Activated CD8-positive, alpha-beta memory T cell treated with anti-CD3 and anti-CD28 coated beads, Interleukin-2, amount 50 U/mL, for 24 hours (primary cell): ENCODE results near the gene NRG2.

Source experiments
- DNase-seq: peaks from one replicate; pipeline ENCODE4 v3.0.0-alpha.2; 2020; ENCODE audit errors: extremely low read depth

The NRG2 gene

DNA sequence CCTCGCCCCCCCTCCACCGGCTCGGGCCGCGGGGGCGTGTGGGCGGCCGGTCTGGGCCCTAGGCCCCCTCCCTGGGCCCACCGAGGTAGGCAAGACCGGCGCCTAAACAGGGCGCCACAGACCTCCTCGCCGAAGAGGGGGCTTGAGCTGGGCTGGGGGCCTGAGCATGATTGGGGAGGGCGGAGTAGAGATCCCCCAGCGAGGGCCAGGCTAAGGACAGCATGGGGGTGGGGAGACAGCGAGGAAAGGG, 138.6 kb downstream of the NRG2 start:
- no peak for DNase-seq

DNA sequence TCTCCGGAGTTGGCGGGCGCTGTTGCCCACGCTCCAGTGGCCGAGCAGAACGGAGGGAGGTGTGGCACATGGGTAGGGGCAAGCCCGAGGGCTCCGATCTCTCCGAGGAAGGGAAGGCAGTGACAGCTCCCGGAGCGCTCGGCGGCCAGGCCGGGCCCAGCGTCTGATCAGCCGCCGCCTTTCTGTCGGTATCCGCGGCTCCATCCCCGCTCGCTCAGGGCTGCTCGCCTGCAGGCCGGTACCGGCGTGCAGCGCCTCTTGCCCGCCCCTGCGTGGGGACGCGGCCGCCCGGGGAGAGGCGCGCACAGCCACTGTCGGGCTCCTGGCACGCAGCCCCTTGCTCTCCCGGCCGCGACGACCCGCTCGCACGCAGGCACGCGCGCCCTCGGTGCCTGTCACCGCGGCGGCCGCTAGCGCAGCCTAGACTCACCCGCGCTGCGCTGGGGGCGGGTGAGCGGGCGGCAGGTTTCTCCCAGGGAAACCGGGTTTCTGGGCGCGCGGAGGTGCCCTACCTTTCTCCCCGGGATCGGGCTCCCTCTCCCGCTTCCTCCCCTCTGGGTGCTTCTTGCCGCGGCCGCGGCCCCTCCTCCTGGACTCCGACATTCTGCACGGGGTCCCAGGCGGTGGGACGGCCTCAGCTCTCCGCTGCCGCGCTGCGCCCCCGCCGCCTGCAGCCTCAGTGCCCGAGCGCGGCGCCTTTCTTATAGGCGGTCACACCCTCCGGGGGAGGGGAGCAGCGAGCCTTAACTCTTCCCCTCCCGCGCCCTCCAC, 139.1 kb downstream of the NRG2 start:
- DNase-seq = no peak

DNA sequence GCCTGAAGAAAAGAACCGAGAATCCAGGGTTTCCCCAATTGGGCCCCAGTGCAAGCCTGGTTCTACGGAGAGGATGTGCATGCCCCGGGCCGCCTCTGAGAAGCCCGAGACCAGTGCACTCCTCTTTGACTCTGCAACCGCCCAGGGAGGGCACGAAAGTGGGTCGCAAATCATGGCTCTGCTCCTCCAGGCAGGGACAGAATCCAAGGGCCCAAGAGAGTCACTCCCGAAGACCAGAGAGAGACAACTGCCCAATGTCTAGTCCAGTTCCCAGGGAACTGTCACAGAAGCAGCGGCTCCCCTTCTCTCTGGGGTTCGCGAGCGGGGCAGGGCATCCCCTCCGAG, 139.7 kb downstream of the NRG2 start:
- DNase-seq = no peak

DNA sequence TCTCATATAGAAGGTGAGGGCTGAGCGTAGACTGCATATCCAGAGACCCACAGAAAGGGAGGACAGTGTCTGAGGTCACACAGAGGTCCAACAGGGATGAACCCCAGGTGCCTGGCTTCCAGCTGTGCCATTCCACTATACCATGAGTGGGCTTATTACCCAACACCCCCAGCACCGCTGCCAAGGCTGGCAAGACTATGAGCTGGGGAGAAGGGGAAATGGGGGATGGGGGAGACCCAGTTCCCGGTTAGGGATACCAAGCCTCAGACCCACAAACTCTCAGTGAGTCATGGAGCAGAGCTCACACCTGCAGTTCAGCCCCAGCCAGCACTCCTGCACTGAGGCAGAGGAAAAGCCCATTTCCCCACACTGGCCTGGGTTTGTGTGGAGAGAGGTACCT, 141.1 kb downstream of the NRG2 start:
- no peak for DNase-seq

DNA sequence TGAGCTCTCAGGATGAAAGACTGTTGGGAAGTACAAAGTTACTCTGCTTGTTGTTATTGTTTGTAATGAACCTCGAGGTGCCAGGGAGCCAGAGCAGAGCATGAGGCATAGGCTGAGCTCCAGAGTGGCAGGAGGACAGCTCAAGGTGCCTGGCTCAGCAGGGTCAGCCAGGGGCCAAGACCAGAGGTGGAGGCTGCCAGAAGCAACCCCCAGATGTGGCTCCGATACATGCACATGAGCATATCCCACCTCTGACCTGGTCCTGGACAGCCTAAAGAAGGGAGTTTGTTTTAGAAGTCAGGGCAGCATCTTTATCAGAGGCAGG, 141.9 kb downstream of the NRG2 start:
- DNase-seq = no peak

DNA sequence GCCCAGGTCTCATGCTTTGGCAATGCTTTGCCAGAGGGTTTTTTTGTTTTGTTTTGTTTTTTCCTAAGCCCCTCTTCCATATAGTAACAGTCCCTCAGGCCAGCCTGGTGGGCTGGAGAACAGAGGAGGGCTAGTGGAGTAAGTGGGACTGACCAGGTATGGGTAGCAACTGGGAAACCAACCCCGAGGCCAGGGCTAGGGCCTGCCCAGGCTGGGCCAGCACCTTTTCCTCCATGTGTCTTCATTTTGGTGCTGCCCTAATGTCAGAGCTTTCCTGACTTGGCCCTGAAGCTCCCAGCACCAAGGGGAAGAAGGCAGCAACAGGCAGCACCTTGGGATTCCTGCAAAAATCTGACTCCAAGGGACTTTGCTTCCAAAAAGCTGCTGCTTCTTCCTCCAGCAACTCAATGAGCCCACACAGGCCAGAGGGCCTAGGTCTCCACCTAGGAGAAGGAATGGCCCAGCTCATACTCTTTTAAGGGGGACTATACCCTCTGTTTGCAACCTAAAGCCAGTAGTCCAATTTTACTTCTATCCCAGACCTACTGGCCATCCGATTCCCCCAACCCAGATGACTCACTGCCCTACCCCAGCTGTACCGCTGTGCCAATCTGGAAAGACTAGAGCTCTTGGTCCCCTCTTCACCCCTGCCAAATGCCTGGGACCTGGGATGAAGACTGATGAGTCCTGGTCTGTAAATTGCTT, 142.4 kb downstream of the NRG2 start:
- DNase-seq = no peak

DNA sequence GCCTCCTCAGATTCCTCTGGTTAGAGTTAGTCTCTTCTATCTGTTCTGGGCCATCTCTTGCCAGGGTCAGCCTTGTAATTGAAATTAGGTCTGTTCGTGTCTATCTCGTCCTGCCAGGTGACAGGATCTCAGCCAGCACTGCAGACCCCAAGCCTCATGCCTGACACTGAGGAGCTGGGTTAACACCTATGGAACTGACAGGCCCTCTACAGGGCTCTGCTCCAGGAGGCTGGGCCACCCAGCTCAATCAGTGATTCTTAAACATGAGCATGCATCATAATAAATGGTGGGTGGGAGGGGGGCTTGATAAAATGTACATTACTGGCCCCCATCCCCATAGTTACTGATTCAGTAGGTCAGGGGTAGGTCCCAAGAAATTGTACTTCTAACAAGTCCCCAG, 144.1 kb downstream of the NRG2 start:
- no peak for DNase-seq

DNA sequence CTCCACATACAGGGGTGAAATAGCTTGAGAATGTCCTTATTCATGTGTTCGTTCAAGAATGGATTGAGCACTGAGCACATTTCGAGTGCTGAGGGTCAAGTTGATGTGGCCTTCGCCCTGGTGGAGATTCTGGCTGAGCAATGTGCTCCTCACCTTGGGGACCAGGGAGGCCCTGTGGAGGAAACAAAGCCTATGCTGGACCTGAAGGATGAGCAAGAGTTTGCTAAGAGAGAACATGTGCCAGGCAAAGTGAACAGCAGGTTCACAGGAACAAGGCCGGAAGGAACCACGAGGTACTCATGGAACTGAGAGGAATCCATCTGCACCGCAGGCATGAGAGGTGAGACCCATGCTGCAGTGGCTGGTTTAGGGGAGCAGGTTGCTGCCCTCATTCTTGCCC, 145.1 kb downstream of the NRG2 start:
- DNase-seq = no peak

DNA sequence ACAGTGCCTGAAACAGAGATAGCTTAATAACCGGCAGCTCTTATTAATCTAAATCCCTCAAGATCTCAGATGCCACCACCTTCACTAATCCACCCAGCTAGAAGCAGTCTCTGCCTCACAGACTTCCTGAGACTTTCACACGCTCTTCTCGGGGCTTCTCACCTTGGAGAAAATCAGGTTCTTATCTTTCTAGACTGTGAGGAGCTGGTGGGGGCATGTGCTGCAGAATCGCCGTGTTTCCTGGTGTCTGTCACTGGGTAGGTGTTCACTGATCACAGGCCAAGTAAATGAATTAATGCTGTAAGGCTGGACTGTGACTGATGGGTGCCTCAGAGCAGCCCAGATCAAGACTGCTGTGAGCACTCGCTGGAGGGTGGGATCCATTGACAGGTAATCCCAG, 145.8 kb downstream of the NRG2 start:
- DNase-seq = no peak

DNA sequence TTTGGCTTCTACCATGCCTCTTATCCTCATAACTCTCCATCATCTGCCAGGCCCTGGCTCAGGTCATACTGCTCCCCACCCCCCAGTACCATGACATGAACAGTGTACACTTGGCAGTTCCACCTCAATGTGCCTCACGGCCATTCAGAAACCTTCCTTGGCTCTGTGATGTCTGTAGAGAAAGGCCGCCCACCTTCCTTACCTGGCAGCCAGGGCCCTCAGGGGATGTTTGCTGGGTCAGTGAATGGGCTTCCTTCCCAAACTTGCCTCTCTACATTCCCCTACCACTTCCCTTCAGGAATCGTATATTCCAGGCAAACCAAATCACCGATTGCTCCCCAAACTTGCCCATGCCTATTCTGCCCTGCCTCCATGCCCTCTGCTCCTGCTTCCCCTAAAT, 146.4 kb downstream of the NRG2 start:
- DNase-seq = no peak

DNA sequence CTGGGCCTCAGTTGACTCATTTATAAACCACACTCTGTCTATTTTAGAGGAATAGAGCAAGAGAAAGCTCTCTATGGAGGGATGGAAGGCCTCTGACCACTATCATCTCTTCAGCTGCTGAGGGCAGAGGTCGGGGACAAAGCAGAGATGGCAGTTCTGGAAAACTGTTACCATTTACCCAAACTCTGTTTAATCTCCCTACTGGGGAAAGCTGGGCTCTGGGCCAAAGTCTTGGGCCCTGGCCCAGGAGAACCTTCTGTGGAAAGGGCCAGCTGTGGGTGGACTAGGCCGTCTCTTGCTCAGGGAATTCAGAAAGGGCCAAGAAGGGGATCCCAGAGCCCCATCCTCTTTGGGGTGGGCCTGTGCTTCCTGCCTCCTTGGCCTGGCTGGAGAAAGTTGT, 147.5 kb downstream of the NRG2 start:
- no peak for DNase-seq

DNA sequence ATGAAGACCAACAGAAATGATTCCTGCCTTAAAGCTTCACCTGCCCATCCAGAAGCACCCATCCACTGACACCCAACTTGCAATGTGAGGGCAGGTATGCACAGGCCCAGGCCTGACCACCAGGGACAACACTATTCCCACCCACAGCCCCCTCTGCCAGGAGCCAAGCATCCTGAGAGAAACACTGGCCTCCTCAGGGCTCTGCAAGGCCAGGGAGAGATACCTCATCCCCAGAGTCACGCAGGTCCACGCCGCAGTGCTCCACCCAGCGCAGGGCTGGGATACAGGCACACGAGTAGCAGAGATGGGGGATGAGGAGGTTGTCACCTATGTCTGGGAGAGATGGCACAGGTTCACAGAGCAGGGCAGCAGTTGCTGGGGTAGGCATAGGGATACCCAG, 148.1 kb downstream of the NRG2 start:
- no peak for DNase-seq

DNA sequence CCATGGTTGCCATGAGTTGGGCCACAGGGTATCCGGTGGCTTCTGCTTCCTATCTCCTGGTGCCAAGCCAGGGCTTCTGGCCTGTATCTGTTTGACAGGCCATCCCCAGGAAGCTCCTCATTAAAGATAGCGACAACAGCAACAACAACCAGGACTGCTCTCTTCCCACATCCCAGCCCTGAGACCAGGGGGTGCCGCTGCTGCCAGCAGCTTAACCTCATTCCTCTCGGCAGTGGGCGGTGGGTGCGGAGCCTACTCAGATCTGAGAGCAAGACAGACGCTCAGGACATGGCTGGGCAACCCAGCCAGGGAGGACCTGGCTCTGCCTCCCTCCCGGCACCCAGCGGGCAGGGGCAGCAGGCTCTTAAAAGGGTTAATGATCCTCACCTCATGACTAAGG, 149.2 kb downstream of the NRG2 start:
- DNase-seq = no peak

DNA sequence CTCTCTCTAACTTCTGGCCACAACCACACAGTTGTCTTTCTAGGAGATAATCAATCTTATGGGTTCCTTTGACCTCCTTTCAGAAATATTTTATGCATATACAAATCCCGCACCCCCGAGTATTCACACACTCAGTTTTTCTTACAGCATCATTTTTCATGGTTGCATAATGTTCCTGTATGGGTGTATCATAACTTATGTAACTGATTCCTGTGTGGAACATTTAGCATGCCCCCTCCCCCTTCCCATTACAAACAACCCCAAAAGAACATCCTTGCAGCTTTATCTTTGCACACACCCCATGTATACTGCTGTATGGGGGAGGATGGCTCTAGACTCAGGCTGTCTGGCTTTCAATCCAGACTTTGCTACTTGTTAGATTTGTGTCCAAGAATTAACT, 153.7 kb downstream of the NRG2 start:
- no peak for DNase-seq

DNA sequence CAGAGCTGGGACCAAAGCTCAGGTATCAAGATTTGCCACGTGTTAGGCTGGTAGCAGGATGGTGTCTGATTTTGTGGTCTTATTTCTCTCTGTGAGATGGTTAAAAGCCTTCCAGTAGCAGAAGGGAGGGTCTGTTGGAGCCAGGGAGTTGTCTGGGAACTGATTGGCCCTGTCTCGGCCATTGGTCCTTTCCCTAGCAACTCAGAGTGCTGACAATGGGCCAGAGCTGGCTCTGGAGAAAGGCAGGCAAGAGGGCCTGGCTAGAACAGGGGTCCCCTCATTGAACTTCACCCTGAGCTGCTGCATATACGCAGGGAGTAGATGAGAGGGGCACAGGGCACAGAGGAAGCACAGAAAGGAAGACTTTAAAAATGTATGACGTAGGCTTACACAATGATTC, 154.7 kb downstream of the NRG2 start:
- no peak for DNase-seq

DNA sequence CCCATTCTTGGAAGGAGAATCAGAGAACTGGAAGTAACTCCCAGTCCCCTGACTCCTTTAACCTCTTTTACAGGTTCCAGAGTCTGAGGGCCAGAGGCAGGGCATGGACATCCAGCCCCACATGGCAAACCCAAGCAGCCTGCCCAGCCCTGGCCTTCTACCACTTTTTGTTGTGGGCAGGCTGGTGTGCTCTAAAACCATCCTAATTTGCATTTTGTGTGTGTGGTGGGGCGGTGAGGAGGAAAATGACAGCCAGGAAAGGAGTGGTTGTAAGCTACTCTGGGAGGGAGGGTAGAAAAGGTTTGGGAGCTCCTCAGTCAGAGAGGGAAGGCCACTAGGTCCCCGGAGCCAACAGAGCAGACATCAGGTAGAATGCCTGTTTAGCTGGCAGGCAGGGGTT, 156.9 kb downstream of the NRG2 start:
- no peak for DNase-seq

DNA sequence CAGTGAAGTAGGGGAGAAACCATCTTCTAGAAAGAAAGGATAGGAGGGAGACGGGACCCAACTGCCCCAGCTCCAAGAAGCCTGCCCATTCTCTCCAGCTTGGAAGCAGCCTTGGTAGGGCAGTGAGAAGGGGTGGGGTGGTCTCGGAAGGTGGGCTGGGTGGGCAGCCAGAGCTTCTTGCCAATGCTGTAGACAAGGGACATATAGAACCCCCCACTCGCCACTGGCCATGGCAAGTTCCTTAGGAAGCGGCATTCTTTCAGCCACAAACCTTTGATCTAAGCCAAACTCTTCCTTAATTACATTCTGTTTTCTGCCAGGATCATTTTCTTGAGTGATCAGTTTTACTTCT, 157.3 kb downstream of the NRG2 start:
- no peak for DNase-seq

DNA sequence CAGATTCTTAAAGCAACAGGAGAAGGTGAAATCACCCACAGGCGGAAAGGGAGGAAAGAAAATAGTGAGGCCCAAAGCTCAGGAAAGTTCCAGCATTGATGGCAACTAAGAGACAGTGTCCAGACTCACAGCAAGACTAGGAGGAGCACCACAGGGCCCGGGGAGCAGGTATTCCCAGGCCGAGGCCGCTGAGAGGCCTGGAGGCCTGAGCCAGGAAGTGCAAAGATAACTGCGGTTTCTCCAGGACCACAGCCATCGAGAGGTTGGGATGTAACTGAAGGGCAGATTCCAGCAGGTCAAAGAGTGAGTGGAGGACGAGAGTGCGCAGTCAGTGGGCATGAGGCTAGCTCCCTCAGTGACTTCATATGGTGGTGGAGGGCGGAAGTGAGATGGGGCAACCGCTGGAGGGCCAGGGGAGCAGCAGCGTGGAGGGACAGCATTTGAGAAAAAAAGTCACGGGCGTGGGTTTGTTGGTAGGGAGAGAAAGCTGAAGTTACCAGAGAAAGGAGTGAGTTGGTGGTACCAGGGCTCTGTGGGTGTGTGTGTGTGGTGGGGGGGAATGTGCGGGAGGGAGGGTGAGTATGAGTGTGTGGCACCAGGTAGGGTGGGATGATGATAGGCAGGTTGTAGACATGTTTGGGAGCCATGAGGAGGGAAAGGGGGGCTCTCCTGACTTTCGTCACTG, 157.8 kb downstream of the NRG2 start:
- DNase-seq = no peak

DNA sequence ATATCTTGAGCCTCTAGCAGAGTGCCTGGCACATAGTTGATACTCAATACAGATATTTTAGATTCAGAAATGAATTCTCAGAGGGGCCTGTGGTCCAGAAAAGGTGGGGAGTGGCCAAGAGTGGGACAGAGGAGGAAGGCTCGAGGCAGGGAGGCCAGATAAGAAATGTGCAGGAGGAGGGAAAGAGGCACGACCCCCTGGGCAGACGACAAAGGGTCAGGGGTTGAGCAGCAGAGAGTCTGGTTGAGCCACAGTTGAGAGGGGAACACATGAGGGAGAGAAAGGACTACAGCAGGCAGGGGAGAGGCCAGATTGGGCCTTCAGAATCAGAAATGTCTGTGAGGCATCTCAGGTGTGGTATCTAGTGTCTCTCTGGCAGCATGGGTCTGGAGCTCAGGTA, 158.4 kb downstream of the NRG2 start:
- no peak for DNase-seq

DNA sequence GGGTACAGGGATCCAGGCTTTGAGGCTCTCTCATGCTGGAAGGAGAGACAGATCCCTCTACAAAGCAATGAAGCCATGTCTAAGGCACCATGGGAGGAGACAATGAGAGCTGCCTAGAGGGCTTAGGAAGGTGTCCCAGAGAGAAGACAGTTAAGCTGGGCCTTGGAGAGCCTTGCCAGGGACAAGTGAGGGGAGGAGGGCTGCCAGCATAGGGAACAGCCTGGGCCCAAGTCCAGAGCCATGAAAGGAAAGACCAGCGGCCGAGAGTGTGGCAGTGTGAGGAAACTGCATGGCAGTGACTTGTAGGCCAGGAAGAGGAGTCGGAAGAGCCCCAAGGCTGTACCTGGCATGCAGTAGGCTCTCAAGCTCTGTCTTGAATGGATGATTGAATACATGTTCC, 159.0 kb downstream of the NRG2 start:
- no peak for DNase-seq

DNA sequence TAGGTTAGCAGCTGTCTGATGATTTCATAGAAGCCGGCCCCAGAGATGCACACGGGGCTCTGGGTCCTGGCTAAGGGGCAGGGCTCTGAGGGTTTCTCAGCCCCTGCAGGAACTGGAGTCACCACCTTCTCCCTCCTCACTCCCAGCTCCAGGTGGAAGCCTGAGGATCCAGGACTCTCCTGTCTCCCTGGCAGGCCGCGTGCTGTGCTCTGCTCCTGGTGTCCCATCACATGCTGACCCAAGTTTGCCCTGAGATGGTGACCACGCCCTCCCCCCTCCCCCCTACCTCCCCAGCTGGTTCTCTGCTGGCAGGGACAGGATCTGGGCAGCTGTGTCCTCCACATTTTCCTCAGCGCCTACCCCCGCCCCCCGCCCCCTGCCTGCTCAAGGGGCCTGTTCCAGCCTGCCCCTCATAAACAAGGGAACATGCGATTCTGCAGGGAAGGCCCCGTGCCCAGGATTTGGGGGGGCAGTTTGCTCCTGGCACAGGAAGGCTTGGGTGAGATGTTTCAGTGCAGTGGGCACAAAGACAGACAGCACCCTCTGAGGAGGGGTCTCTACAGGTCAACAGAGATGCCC, 160.0 kb downstream of the NRG2 start:
- no peak for DNase-seq

DNA sequence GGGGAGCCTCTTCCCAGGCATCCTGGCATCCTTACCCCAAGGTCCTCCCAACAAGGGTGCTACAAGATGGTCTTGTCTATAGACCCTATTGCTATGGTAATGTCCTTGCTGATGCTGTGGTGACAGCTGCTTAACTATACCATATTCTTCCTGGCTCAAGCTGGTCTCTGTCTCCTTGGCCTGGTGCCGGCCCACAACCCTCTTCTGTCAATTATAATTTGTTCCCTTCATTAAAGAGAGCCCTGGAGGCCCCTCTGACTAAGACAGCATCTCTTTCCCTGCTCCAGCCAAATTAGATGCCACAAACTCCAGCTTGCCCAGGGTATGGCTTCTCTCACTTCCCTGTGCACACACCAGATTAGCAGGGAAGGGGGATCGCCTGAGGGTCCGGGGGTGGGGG, 160.8 kb downstream of the NRG2 start:
- no peak for DNase-seq

DNA sequence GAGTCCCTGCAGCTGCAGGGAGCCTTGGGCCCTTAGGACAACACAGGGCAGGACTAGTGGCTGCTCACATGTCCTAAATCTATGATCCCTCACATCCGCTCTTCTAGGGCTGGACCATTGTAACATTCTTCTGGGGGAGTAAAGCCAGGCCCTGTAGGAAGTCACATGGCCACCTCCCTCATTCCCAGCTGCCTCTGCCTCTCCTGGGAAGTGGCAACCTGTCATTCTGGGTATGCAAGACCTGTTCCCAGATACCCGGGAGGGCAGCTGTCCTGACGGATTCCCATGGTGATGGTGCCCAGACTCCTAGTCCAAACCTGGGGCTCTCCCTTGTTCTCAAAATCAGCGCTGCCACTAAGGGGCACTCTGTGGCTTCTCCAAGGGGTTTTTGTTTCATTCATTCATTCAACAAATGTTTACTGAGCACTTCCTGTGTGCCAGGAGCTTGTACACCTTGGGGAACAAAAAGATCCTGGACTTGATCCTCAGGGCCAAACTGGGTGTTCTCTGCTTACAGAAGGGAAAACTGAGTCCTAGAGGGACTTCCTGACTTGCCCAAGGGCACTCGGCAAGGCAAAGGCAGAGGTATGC, 161.9 kb downstream of the NRG2 start:
- no peak for DNase-seq
